Measurements from ENCODE around the gene HYAL3. TPM values are rescaled to one million over a fixed set of nuclear protein-coding genes. Genes with fewer than 3 reads are reported as not detected.

Gene HYAL3
- total RNA-seq, 4 donors from 2014 or later: 2.4 to 8.8 (median 4.0) TPM

- H3K27me3 ChIP-seq: no peaks in the 10 kb centered on the region
- peak within 1 kb of the TSS; percentile 69 to 93 (median 90) for H3K27ac ChIP-seq
- no CpG with 5 or more reads among the region's 67 CpGs for WGBS, 2 donors (ENCODE audit: low coverage in 1 of 2)
- peak within 1 kb of the TSS; percentile 97 to 100 for H3K4me3 ChIP-seq
- H3K4me1 ChIP-seq: peaks cover 0 to 32% (median 14%) of the 10 kb centered on the region in 3 donors
- ATAC-seq: peak; percentile 98
- TF ChIP-seq POLR2A (IDR thresholded peaks at IDR 0.05): peak; percentile 40 to 70
- TF ChIP-seq POLR2AphosphoS5 (IDR thresholded peaks at IDR 0.05): peak; percentile 88
- TF ChIP-seq EP300 (IDR thresholded peaks at IDR 0.05): no peak
- no peak for TF ChIP-seq CTCF (IDR thresholded peaks at IDR 0.05)
- no peaks in the 10 kb centered on the region for H3K9me3 ChIP-seq
- peaks cover 0 to 43% of the 10 kb centered on the region in 2 donors for H3K36me3 ChIP-seq
These were observed 6.8 kb downstream of the HYAL3 start, which contains the start of gene IFRD2 for GRCh38 chr3:50292159-50293078. Gene IFRD2, minus strand, starts transcription at chr3:50292429. Its CDS starts 155 bp downstream, at chr3:50292274.

- Histone ChIP-seq H3K36me3 (peaks cover 0 to 46% of the 10 kb centered on the region in 2 donors), H3K27me3 (no peaks in the 10 kb centered on the region), H3K27ac (no peak overlapping the region), H3K4me1 (peaks cover 0 to 28% (median 14%) of the 10 kb centered on the region in 3 donors), H3K4me3 (no peak overlapping the region), H3K9me3 (no peaks in the 10 kb centered on the region)
- ATAC-seq: no peak
- WGBS, 2 donors (ENCODE audit: low coverage in 1 of 2): 92% methylated on average over 2 of the region's 16 CpGs; no CpG with 5 or more reads in 1 of the 2 donors
- no peak for TF ChIP-seq EP300 (IDR thresholded peaks at IDR 0.05)
- no peak for TF ChIP-seq POLR2AphosphoS5 (IDR thresholded peaks at IDR 0.05)
- no peak for TF ChIP-seq CTCF (IDR thresholded peaks at IDR 0.05)
- TF ChIP-seq POLR2A (IDR thresholded peaks at IDR 0.05): no peak
These were observed 9.0 kb downstream of the HYAL3 start for GRCh38 chr3:50290161-50290641.

GRCh38 chr3:50289130-50289529 is 10.1 kb downstream of the HYAL3 start:
- H3K4me3 ChIP-seq: no peak overlapping the region
- no peak overlapping the region for H3K27ac ChIP-seq
- no peak for ATAC-seq
- H3K27me3 ChIP-seq: no peaks in the 10 kb centered on the region
- H3K4me1 ChIP-seq: peaks cover 0 to 28% (median 14%) of the 10 kb centered on the region in 3 donors
- peaks cover 0 to 46% of the 10 kb centered on the region in 2 donors for H3K36me3 ChIP-seq
- no CpG with 5 or more reads among the region's 6 CpGs for WGBS, 2 donors (ENCODE audit: low coverage in 1 of 2)
- H3K9me3 ChIP-seq: no peaks in the 10 kb centered on the region
- no peak for TF ChIP-seq POLR2AphosphoS5 (IDR thresholded peaks at IDR 0.05)
- TF ChIP-seq EP300 (IDR thresholded peaks at IDR 0.05): no peak
- TF ChIP-seq CTCF (IDR thresholded peaks at IDR 0.05): no peak
- TF ChIP-seq POLR2A (IDR thresholded peaks at IDR 0.05): no peak

GRCh38 chr3:50288387-50289007 is 10.7 kb downstream of the HYAL3 start:
- no peaks in the 10 kb centered on the region for H3K27me3 ChIP-seq
- H3K27ac ChIP-seq: no peak overlapping the region
- peaks cover 0 to 28% (median 14%) of the 10 kb centered on the region in 3 donors for H3K4me1 ChIP-seq
- no peak for ATAC-seq
- WGBS, 2 donors (ENCODE audit: low coverage in 1 of 2): 90 to 97% methylated on average over 2 to 7 of the region's 23 CpGs
- H3K4me3 ChIP-seq: no peak overlapping the region
- peaks cover 0 to 46% of the 10 kb centered on the region in 2 donors for H3K36me3 ChIP-seq
- TF ChIP-seq POLR2AphosphoS5 (IDR thresholded peaks at IDR 0.05): no peak
- no peak for TF ChIP-seq CTCF (IDR thresholded peaks at IDR 0.05)
- TF ChIP-seq EP300 (IDR thresholded peaks at IDR 0.05): no peak
- no peak for TF ChIP-seq POLR2A (IDR thresholded peaks at IDR 0.05)
- H3K9me3 ChIP-seq: no peaks in the 10 kb centered on the region

All from gastroesophageal sphincter (tissue), 4 donors.